Skeletal muscle satellite cell (primary cell): Measurements from ENCODE around the gene CYGB.
A peak's percentile ranks its signal among the peaks of the same experiment; 100 is the strongest.

Source experiments
- H3K27me3 ChIP-seq: 2 replicates; pipeline ENCODE4 v1.7.0; 2013; ENCODE audit warnings: low read length; ENCODE audit not compliant: control insufficient read depth, insufficient read depth
- H3K36me3 ChIP-seq: 2 replicates; pipeline ENCODE4 v1.7.0; 2013; ENCODE audit warnings: mild to moderate bottlenecking, control low read depth, low read length; ENCODE audit not compliant: insufficient read depth
- H3K4me1 ChIP-seq: 2 replicates; pipeline ENCODE4 v1.7.0; 2013; ENCODE audit warnings: low read length; ENCODE audit not compliant: control insufficient read depth, insufficient read depth
- H3K4me2 ChIP-seq: 2 replicates; pipeline ENCODE4 v1.7.0; 2013; ENCODE audit warnings: mild to moderate bottlenecking, low read length
- H3K4me3 ChIP-seq: 2 replicates; pipeline ENCODE4 v1.7.0; 2013; ENCODE audit warnings: low read length
- H3K9ac ChIP-seq: 2 replicates; pipeline ENCODE4 v1.7.0; 2013; ENCODE audit warnings: mild to moderate bottlenecking, low read depth, low read length, moderate library complexity
- H3K9me3 ChIP-seq: replicated peaks from 2 replicates; pipeline ENCODE4 v1.7.0; 2013; ENCODE audit warnings: mild to moderate bottlenecking, control low read depth, low read length

CYGB gene

GRCh38 chr17:76558198-76559095, 20.9 kb upstream of the CYGB start:
- Histone ChIP-seq H3K4me2 (peak overlapping the region; percentile 91), H3K27me3 (no peaks in the 10 kb centered on the region), H3K36me3 (peaks cover 22% of the 10 kb centered on the region), H3K4me1 (peaks cover 45% of the 10 kb centered on the region), H3K4me3 (peak overlapping the region; percentile 81), H3K9ac (peak overlapping the region; percentile 98), H3K9me3 (no peaks in the 10 kb centered on the region)

GRCh38 chr17:76557368-76558197, 20.1 kb upstream of the CYGB start:
- Histone ChIP-seq H3K27me3 (no peaks in the 10 kb centered on the region), H3K4me2 (peak overlapping the region; percentile 91), H3K4me3 (peak overlapping the region; percentile 81), H3K9me3 (no peaks in the 10 kb centered on the region), H3K9ac (peak overlapping the region; percentile 98), H3K4me1 (peaks cover 39% of the 10 kb centered on the region), H3K36me3 (peaks cover 22% of the 10 kb centered on the region)

- H3K9ac ChIP-seq = peak overlapping the region; percentile 98
- no peaks in the 10 kb centered on the region for H3K9me3 ChIP-seq
- H3K36me3 ChIP-seq = peaks cover 20% of the 10 kb centered on the region
- H3K4me3 ChIP-seq = peak overlapping the region; percentile 81
- no peaks in the 10 kb centered on the region for H3K27me3 ChIP-seq
- H3K4me2 ChIP-seq = peak overlapping the region; percentile 91
- peaks cover 33% of the 10 kb centered on the region for H3K4me1 ChIP-seq
Observed at GRCh38 chr17:76556765-76557367, 19.4 kb upstream of the CYGB start.

DNA sequence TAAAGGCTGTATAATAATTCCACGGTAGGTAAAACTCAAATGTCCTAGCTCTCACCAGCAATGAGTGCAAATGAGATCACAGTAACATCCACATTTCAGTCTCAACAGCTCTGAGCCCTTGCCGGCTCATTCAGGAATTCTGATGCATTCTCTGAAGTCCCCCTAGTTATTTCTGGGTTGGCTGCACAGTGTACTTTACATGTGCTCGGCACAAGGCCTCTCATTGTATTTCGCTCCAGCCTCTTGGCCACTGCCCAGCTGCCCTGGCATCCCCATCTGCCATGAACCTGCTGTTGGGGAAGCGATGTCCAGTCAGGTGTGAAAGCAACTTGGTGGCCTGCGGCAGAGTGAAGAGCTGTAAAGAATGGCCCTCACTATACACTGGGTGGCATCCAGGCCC, 16.6 kb upstream of the CYGB start:
- Histone ChIP-seq H3K9me3 (no peaks in the 10 kb centered on the region), H3K4me1 (peaks cover 17% of the 10 kb centered on the region), H3K27me3 (no peaks in the 10 kb centered on the region), H3K9ac (no peak overlapping the region), H3K4me2 (no peak overlapping the region), H3K4me3 (no peak overlapping the region), H3K36me3 (no peaks in the 10 kb centered on the region)

GRCh38 chr17:76553178-76553908, 15.8 kb upstream of the CYGB start:
- H3K4me1 ChIP-seq = peaks cover 11% of the 10 kb centered on the region
- H3K9me3 ChIP-seq = no peaks in the 10 kb centered on the region
- no peaks in the 10 kb centered on the region for H3K27me3 ChIP-seq

GRCh38 chr17:76551685-76552084, 14.2 kb upstream of the CYGB start:
- no peak overlapping the region for H3K4me2 ChIP-seq
- H3K9ac ChIP-seq = no peak overlapping the region
- no peaks in the 10 kb centered on the region for H3K27me3 ChIP-seq
- no peak overlapping the region for H3K4me3 ChIP-seq
- H3K4me1 ChIP-seq = peaks cover 20% of the 10 kb centered on the region
- no peaks in the 10 kb centered on the region for H3K36me3 ChIP-seq
- H3K9me3 ChIP-seq = no peaks in the 10 kb centered on the region

More at GRCh38 chr17:76553178-76553908, 15.8 kb upstream of the CYGB start:
- no peak overlapping the region for H3K4me2 ChIP-seq
- no peaks in the 10 kb centered on the region for H3K36me3 ChIP-seq
- H3K4me3 ChIP-seq = no peak overlapping the region
- no peak overlapping the region for H3K9ac ChIP-seq

DNA sequence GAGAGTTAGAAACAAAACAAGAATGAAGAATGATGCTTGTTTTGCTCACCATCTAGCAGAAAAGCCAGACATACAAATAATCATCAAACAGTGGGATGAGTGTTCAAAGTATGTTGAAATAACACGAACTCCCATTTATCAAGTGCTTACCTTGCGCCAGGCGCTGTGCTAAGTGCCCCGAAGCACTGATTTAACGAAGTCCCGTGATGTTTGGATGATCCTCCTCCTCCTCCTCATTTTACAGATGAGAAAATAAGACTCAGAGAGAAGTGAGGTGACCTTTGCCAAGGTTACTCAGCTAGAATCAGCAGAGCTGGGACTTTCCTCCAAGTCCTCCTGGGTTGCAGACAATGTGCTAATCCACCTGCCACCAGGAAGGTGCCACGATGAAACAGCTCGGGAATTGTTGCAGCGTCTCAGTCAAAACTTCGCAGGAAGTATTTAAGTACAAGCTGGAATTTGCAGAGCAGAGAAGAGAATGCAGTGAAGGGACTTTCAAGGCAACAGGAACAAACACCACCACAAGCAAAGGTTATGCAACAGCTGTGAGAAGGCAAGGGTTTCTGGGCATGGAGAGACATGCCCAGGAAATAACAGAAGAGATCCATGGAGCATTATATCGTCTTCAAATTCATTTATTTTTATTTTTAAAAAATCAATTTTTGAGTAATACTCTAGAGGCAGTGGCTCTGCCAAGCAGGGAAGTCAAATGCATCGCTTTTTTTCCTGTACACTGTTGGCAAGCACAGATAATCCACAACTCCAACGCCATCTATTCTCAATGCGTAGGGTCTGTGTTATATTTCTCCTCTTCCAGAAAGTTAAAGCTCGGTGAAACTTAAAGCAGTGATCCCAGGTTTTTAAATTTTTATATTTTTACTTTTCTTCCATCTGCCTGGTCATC, 13.5 kb upstream of the CYGB start:
- peaks cover 25% of the 10 kb centered on the region for H3K4me1 ChIP-seq

GRCh38 chr17:76549539-76549938, 12.0 kb upstream of the CYGB start:
- Histone ChIP-seq H3K9me3 (no peaks in the 10 kb centered on the region), H3K4me3 (no peak overlapping the region), H3K9ac (no peak overlapping the region), H3K4me2 (no peak overlapping the region), H3K4me1 (peaks cover 34% of the 10 kb centered on the region), H3K27me3 (peaks cover 7% of the 10 kb centered on the region), H3K36me3 (no peaks in the 10 kb centered on the region)

More for the DNA sequence above, 13.5 kb upstream of the CYGB start:
- H3K9me3 ChIP-seq = no peaks in the 10 kb centered on the region
- no peak overlapping the region for H3K4me2 ChIP-seq
- no peak overlapping the region for H3K9ac ChIP-seq
- H3K36me3 ChIP-seq = no peaks in the 10 kb centered on the region
- H3K4me3 ChIP-seq = no peak overlapping the region
- H3K27me3 ChIP-seq = no peaks in the 10 kb centered on the region

DNA sequence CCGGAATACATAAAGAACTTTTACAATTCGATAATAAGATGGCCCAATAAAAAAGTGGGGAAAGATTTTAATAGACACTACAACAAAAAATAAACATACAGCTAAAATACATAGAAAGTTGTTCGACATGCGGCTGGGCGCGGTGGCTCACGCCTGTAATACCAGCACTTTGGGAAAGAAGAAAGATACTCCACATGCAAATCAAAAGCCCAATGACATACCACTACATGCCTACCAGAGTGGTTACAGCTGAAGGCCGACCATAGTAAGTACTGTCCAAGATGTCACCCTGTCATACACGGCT, 11.7 kb upstream of the CYGB start:
- peaks cover 38% of the 10 kb centered on the region for H3K4me1 ChIP-seq

GRCh38 chr17:76548378-76549214, 11.1 kb upstream of the CYGB start:
- H3K4me2 ChIP-seq = no peak overlapping the region
- H3K9me3 ChIP-seq = no peaks in the 10 kb centered on the region
- H3K9ac ChIP-seq = no peak overlapping the region
- H3K4me1 ChIP-seq = peaks cover 40% of the 10 kb centered on the region
- no peaks in the 10 kb centered on the region for H3K36me3 ChIP-seq
- H3K4me3 ChIP-seq = no peak overlapping the region
- peaks cover 17% of the 10 kb centered on the region for H3K27me3 ChIP-seq

More for the DNA sequence above, 11.7 kb upstream of the CYGB start:
- no peaks in the 10 kb centered on the region for H3K9me3 ChIP-seq
- no peaks in the 10 kb centered on the region for H3K36me3 ChIP-seq
- H3K9ac ChIP-seq = no peak overlapping the region
- H3K27me3 ChIP-seq = peaks cover 11% of the 10 kb centered on the region
- H3K4me3 ChIP-seq = no peak overlapping the region
- no peak overlapping the region for H3K4me2 ChIP-seq
